Measurements from ENCODE around the gene NELL1. TPM values are rescaled to one million over a fixed set of nuclear protein-coding genes. Genes with fewer than 3 reads are reported as not detected.
"Not testable (repeated sequence)": the region's sequence is repeated elsewhere in the genome, so short reads cannot be mapped to it uniquely, and the experiment has no call there.

NELL1 gene
- polyA plus RNA-seq, 4 donors, result 0.18 to 5.1 TPM; not detected in 2

DNA sequence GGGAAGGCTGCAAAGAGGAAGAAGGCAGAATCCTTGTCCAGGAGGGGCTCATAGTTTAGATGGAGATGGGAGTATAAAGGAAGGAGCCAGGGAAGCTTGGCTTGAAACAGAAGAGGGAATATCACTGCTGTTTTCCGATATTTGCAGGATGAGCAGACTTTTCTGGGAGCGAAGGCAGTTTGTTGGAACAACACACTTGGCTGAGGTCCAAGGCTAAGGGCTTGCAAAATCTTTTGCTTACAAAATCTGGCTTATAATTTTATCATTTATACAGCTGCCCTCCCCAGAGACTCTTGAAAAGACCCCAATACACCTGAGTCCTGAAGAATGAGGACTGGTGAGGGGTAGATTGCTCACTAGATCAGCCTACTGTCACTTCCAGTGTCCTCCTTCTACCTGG lies 174.8 kb downstream of the NELL1 start:
- no peak for DNase-seq
- no peak for FAIRE-seq
- no peaks in the 10 kb centered on the region for H3K4me1 ChIP-seq (ENCODE audit: control insufficient read depth in 3 of 3, insufficient read depth in 2 of 3, low read depth in 1 of 3, low read length in 2 of 3)
- no peak overlapping the region for H3K4me3 ChIP-seq (ENCODE audit: low read depth in 1 of 3, low read length in 3 of 3)
- 70 to 90% (median 79%) methylated on average over 2 of the region's 2 CpGs for WGBS, 3 donors
- no peaks in the 10 kb centered on the region for H3K9me3 ChIP-seq (ENCODE audit: control insufficient read depth in 2 of 2, insufficient read depth in 1 of 2, low read depth in 1 of 2, low read length in 1 of 2)
- no peak overlapping the region for H3K27ac ChIP-seq (ENCODE audit: low read depth in 1 of 3, low read length in 2 of 3)
- H3K36me3 ChIP-seq (ENCODE audit: control insufficient read depth in 3 of 3, insufficient read depth in 2 of 3, low read depth in 1 of 3, low read length in 3 of 3), result no peaks in the 10 kb centered on the region
- H3K27me3 ChIP-seq (ENCODE audit: control insufficient read depth in 3 of 3, insufficient read depth in 3 of 3, low read length in 3 of 3), result no peaks in the 10 kb centered on the region

DNA sequence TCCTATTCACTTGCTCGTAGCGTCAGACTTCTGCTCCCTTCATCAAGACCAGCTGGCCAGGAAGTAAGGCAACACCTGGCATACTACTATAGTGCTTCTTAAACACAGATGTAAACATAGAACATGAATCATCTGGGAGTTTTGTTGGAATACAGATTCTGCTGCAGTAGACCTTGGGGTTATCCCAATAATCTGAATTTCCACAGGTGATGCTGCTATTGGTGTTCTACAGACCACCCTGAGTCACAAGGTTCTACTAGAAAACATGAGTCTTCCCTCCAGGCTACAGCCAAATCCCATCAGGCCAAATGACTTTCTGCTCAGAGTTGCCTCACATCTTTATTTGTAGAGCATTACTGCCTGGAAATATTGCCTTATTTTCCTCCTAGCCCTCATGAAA lies 175.2 kb downstream of the NELL1 start:
- no peak for DNase-seq
- H3K9me3 ChIP-seq (ENCODE audit: control insufficient read depth in 2 of 2, insufficient read depth in 1 of 2, low read depth in 1 of 2, low read length in 1 of 2), result no peaks in the 10 kb centered on the region
- no peak overlapping the region for H3K27ac ChIP-seq (ENCODE audit: low read depth in 1 of 3, low read length in 2 of 3)
- H3K27me3 ChIP-seq (ENCODE audit: control insufficient read depth in 3 of 3, insufficient read depth in 3 of 3, low read length in 3 of 3), result no peaks in the 10 kb centered on the region
- no peaks in the 10 kb centered on the region for H3K36me3 ChIP-seq (ENCODE audit: control insufficient read depth in 3 of 3, insufficient read depth in 2 of 3, low read depth in 1 of 3, low read length in 3 of 3)
- 52 to 79% (median 74%) methylated on average over 2 of the region's 2 CpGs for WGBS, 3 donors
- FAIRE-seq, result no peak
- no peak overlapping the region for H3K4me3 ChIP-seq (ENCODE audit: low read depth in 1 of 3, low read length in 3 of 3)
- no peaks in the 10 kb centered on the region for H3K4me1 ChIP-seq (ENCODE audit: control insufficient read depth in 3 of 3, insufficient read depth in 2 of 3, low read depth in 1 of 3, low read length in 2 of 3)

DNA sequence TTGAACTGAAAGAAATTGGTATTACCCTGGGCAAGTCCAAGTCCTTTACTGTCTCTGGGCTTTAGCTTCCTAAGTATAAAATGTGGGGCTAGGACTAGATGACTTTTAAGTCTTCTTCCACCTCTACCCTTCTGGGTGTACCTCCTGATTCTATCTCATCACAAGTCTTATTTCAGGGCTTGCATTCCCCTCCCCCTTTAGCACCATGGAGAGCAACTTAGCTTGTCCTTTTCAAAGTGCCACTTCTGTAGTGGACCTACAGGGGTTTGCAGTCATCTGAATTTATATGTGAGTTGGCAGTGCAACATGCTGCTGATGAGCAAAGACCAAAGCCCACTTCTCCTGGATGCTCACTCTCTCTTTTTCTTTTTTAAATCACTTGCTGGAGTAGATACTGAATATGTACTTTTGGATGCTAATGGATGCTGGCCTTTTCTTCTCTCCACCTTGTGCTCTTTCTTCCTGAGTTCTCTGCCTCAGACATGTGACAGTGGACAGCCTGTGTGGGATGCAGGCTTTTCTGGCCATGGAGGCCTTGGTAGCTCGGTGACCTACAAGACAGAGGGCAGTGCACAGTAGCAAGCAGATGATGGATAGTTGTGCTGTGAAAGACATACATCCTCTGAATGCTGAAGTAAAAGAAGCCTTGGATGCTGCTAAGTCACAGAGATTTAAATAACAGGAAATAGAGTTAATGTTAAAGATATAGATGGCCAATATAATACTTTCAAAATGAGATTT lies 185.0 kb downstream of the NELL1 start:
- Histone ChIP-seq H3K36me3 (ENCODE audit: control insufficient read depth in 3 of 3, insufficient read depth in 2 of 3, low read depth in 1 of 3, low read length in 3 of 3) (no peaks in the 10 kb centered on the region), H3K27me3 (ENCODE audit: control insufficient read depth in 3 of 3, insufficient read depth in 3 of 3, low read length in 3 of 3) (no peaks in the 10 kb centered on the region), H3K4me1 (ENCODE audit: control insufficient read depth in 3 of 3, insufficient read depth in 2 of 3, low read depth in 1 of 3, low read length in 2 of 3) (no peaks in the 10 kb centered on the region), H3K9me3 (ENCODE audit: control insufficient read depth in 2 of 2, insufficient read depth in 1 of 2, low read depth in 1 of 2, low read length in 1 of 2) (no peaks in the 10 kb centered on the region), H3K27ac (ENCODE audit: low read depth in 1 of 3, low read length in 2 of 3) (no peak overlapping the region), H3K4me3 (ENCODE audit: low read depth in 1 of 3, low read length in 3 of 3) (no peak overlapping the region)
- 52 to 61% (median 59%) methylated on average over 1 of the region's 1 CpG for WGBS, 3 donors
- DNase-seq, result no peak
- FAIRE-seq, result no peak

DNA sequence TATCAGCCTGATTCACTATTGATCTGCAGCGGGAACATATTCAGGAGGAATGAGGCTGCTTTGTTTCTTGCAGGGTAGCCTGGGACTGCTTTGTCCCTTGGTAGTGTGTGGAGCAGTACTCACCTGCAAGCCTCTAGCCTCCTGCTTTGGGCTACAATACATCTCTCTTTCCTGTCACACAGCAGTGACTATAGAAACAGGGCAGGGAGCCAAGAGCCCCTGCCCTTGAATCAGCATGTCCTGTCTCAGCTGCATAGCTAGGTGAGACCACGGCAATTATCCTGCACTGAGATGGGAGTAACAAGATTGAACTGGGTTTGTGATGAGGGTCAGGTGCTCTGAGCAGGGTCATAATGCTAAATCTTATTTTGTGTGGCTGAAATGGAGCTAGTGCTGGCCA lies 191.9 kb downstream of the NELL1 start:
- H3K9me3 ChIP-seq (ENCODE audit: control insufficient read depth in 2 of 2, insufficient read depth in 1 of 2, low read depth in 1 of 2, low read length in 1 of 2), result no peaks in the 10 kb centered on the region
- no peaks in the 10 kb centered on the region for H3K4me1 ChIP-seq (ENCODE audit: control insufficient read depth in 3 of 3, insufficient read depth in 2 of 3, low read depth in 1 of 3, low read length in 2 of 3)
- DNase-seq, result no peak
- no peak overlapping the region for H3K4me3 ChIP-seq (ENCODE audit: low read depth in 1 of 3, low read length in 3 of 3)
- 66 to 85% (median 70%) methylated on average over 2 of the region's 2 CpGs for WGBS, 3 donors
- H3K36me3 ChIP-seq (ENCODE audit: control insufficient read depth in 3 of 3, insufficient read depth in 2 of 3, low read depth in 1 of 3, low read length in 3 of 3), result no peaks in the 10 kb centered on the region
- no peak for FAIRE-seq
- H3K27me3 ChIP-seq (ENCODE audit: control insufficient read depth in 3 of 3, insufficient read depth in 3 of 3, low read length in 3 of 3), result no peaks in the 10 kb centered on the region
- H3K27ac ChIP-seq (ENCODE audit: low read depth in 1 of 3, low read length in 2 of 3), result no peak overlapping the region

DNA sequence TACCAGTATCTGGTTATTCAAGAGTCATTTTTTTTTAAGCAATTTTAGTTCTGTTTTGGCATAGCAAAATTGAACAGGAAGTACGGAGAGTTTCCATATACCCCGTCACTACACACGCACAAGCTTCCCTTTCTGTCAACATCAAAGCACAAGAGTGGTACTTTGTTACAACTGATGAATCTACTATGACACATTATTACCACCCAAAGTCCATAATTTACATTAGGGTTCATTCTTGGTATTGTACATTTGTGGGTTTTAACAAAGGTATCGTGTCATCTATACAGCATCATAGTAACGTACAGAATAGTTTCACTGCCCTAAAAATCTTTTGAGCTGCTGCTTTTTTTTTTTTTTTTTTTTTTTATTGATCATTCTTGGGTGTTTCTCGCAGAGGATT lies 192.9 kb downstream of the NELL1 start:
- H3K4me1 ChIP-seq (ENCODE audit: control insufficient read depth in 3 of 3, insufficient read depth in 2 of 3, low read depth in 1 of 3, low read length in 2 of 3); H3K27ac ChIP-seq (ENCODE audit: low read depth in 1 of 3, low read length in 2 of 3); DNase-seq; H3K9me3 ChIP-seq (ENCODE audit: control insufficient read depth in 2 of 2, insufficient read depth in 1 of 2, low read depth in 1 of 2, low read length in 1 of 2); FAIRE-seq; H3K27me3 ChIP-seq (ENCODE audit: control insufficient read depth in 3 of 3, insufficient read depth in 3 of 3, low read length in 3 of 3); H3K4me3 ChIP-seq (ENCODE audit: low read depth in 1 of 3, low read length in 3 of 3); H3K36me3 ChIP-seq (ENCODE audit: control insufficient read depth in 3 of 3, insufficient read depth in 2 of 3, low read depth in 1 of 3, low read length in 3 of 3): not testable (repeated sequence)
- 51 to 62% (median 61%) methylated on average over 6 of the region's 6 CpGs for WGBS, 3 donors

DNA sequence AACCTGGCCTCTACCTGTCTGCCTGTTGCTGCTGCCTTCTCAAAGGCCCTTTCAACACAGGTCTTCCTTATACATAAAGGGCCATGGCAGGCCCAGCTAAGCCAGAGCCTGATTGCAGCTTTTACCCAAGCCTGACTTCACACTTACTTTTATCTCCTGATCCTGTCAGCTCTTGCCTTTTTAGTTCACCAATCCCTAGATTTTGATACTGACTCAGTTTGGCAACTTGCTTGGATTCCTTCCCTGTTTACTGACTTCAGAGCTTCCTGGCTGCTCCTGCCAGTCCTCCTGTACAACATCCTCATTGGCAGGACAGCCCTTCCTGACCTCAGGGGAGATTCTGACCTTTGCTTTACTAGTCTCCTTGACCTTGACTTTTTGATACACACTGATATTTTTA lies 195.2 kb downstream of the NELL1 start:
- Histone ChIP-seq H3K9me3 (ENCODE audit: control insufficient read depth in 2 of 2, insufficient read depth in 1 of 2, low read depth in 1 of 2, low read length in 1 of 2) (no peaks in the 10 kb centered on the region), H3K27ac (ENCODE audit: low read depth in 1 of 3, low read length in 2 of 3) (no peak overlapping the region), H3K36me3 (ENCODE audit: control insufficient read depth in 3 of 3, insufficient read depth in 2 of 3, low read depth in 1 of 3, low read length in 3 of 3) (no peaks in the 10 kb centered on the region), H3K4me3 (ENCODE audit: low read depth in 1 of 3, low read length in 3 of 3) (no peak overlapping the region), H3K4me1 (ENCODE audit: control insufficient read depth in 3 of 3, insufficient read depth in 2 of 3, low read depth in 1 of 3, low read length in 2 of 3) (no peaks in the 10 kb centered on the region), H3K27me3 (ENCODE audit: control insufficient read depth in 3 of 3, insufficient read depth in 3 of 3, low read length in 3 of 3) (no peaks in the 10 kb centered on the region)
- DNase-seq, result no peak
- no peak for FAIRE-seq

DNA sequence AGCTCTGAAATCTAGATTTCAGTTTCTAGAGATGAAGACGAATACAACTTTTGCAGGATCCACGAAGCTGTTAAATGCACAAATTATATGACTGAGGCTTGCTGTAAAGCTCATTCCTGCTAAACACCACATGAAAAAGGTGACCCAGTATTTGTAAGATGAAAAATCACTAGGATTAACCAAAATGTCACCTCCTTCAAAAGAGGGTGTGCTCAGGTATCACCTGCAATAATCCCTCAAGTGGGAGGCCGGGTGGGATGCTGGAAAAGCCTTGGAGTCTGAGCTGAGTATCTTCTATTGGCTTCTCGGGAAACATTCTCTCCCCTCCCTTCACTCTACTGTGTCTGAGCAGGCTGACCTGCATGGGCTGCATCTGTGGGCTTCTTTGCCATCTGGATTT lies 195.8 kb downstream of the NELL1 start:
- DNase-seq, result no peak
- H3K4me3 ChIP-seq (ENCODE audit: low read depth in 1 of 3, low read length in 3 of 3), result no peak overlapping the region
- H3K4me1 ChIP-seq (ENCODE audit: control insufficient read depth in 3 of 3, insufficient read depth in 2 of 3, low read depth in 1 of 3, low read length in 2 of 3), result no peaks in the 10 kb centered on the region
- no peak for FAIRE-seq
- no peaks in the 10 kb centered on the region for H3K27me3 ChIP-seq (ENCODE audit: control insufficient read depth in 3 of 3, insufficient read depth in 3 of 3, low read length in 3 of 3)
- WGBS, 3 donors, result 65 to 83% (median 69%) methylated on average over 4 of the region's 4 CpGs
- no peaks in the 10 kb centered on the region for H3K36me3 ChIP-seq (ENCODE audit: control insufficient read depth in 3 of 3, insufficient read depth in 2 of 3, low read depth in 1 of 3, low read length in 3 of 3)
- no peaks in the 10 kb centered on the region for H3K9me3 ChIP-seq (ENCODE audit: control insufficient read depth in 2 of 2, insufficient read depth in 1 of 2, low read depth in 1 of 2, low read length in 1 of 2)
- H3K27ac ChIP-seq (ENCODE audit: low read depth in 1 of 3, low read length in 2 of 3), result no peak overlapping the region

DNA sequence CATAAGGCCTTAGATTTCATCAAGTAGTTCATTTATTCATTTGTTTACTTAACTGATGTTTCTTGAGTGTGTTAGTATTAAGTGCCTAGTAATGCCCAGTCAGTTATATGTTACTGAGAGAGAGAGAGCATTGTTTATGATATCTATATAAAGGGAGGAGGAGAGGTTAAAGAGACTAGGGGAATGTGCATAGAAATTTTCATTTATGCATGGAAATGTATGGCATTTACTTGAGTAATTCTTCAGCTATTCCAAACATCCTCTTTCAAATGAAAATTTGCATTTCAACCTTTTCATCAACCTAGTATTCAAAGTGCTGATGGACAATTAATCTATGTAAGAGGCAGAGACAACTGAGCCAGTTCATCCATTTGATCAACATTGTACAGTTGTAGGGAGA lies 199.7 kb downstream of the NELL1 start:
- Histone ChIP-seq H3K27ac (ENCODE audit: low read depth in 1 of 3, low read length in 2 of 3) (no peak overlapping the region), H3K36me3 (ENCODE audit: control insufficient read depth in 3 of 3, insufficient read depth in 2 of 3, low read depth in 1 of 3, low read length in 3 of 3) (no peaks in the 10 kb centered on the region), H3K27me3 (ENCODE audit: control insufficient read depth in 3 of 3, insufficient read depth in 3 of 3, low read length in 3 of 3) (no peaks in the 10 kb centered on the region), H3K9me3 (ENCODE audit: control insufficient read depth in 2 of 2, insufficient read depth in 1 of 2, low read depth in 1 of 2, low read length in 1 of 2) (no peaks in the 10 kb centered on the region), H3K4me1 (ENCODE audit: control insufficient read depth in 3 of 3, insufficient read depth in 2 of 3, low read depth in 1 of 3, low read length in 2 of 3) (no peaks in the 10 kb centered on the region), H3K4me3 (ENCODE audit: low read depth in 1 of 3, low read length in 3 of 3) (no peak overlapping the region)
- no peak for FAIRE-seq
- no peak for DNase-seq

DNA sequence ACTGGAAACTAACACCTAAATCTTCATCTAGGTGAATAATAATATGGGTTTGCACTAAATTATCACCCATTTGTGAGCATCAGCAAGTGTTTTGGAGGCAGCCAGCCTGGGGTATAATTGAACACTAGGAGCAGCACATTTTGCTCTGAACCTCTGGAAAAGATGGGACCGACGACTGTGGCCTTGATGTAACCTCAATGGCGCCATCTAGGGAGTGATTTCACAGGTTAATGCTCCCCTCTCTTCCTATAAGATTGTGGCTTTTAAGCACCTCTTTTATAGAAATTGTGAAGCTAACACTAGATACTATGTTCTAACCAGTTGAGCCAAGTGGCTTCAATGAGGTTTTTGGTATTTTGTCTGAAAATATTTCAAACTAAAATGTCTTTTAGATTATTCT lies 203.7 kb downstream of the NELL1 start:
- Histone ChIP-seq H3K4me3 (ENCODE audit: low read depth in 1 of 3, low read length in 3 of 3) (no peak overlapping the region), H3K36me3 (ENCODE audit: control insufficient read depth in 3 of 3, insufficient read depth in 2 of 3, low read depth in 1 of 3, low read length in 3 of 3) (no peaks in the 10 kb centered on the region), H3K9me3 (ENCODE audit: control insufficient read depth in 2 of 2, insufficient read depth in 1 of 2, low read depth in 1 of 2, low read length in 1 of 2) (no peaks in the 10 kb centered on the region), H3K27ac (ENCODE audit: low read depth in 1 of 3, low read length in 2 of 3) (no peak overlapping the region), H3K4me1 (ENCODE audit: control insufficient read depth in 3 of 3, insufficient read depth in 2 of 3, low read depth in 1 of 3, low read length in 2 of 3) (no peaks in the 10 kb centered on the region), H3K27me3 (ENCODE audit: control insufficient read depth in 3 of 3, insufficient read depth in 3 of 3, low read length in 3 of 3) (no peaks in the 10 kb centered on the region)
- FAIRE-seq (no peak), DNase-seq (peak; percentile 18 to 21)
- 1 to 8% (median 6%) methylated on average over 3 of the region's 3 CpGs for WGBS, 3 donors

All from small intestine (tissue), 7 donors.